ENCODE results near the gene VDAC2.
"Not testable (repeated sequence)": the region's sequence is repeated elsewhere in the genome, so short reads cannot be mapped to it uniquely, and the experiment has no call there.

VDAC2 gene

DNA sequence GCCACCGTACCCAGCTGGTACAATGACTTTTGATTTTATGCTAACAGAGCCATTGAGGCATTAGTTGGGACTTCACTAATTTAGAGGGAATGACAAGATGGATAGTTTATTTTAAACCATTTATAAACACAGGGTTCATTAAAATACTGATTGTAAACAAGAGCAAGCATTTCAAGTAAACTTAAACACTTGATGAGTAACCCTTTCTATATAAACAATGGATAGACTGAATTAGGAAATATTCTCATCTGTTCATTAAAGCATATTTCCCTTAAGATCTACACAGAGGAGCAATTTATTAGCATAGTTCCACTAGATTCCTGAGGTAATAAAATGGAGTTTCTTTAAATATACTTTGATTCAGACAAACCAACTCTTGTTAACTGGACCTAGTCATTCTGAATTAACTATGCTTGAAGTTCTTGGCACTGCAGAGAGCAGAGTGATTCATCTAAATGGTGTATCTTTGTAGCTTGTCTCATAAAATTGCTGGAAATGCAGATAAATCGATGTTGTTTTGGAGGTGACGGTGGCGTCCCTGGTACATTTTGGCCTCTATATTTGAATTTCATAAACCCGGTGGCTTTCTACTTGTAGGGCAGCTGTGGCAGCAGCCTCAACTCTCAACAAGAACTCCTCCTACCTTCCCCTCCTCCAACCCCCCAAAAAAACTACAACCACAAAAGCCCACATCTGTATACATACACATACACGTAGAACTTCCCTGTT is 15.4 kb upstream of the VDAC2 start:
- no peak overlapping the region for H3K4me3 ChIP-seq (ENCODE audit: low read depth, low read length)
- peak; percentile 76 for DNase-seq (ENCODE audit: low read depth, low spot score)
- POLR2A ChIA-PET = interaction anchor here (0.8 to 1.4 kb wide), 2 partner anchors 9 to 40 kb away, joined by 3 to 4 read pairs; no protein-coding TSS in a partner anchor
- no peak for TF ChIP-seq CTCF (IDR thresholded peaks at IDR 0.05; ENCODE audit: insufficient read depth, low read length, missing control alignments)
- CTCF ChIA-PET = interaction anchor here (1.0 to 3.9 kb wide), 5 partner anchors 10 to 40 kb away, joined by 3 to 28 read pairs (median 4); partner anchors contain the start of gene COMTD1

GRCh38 chr10:75197066-75197465 is 13.5 kb upstream of the VDAC2 start:
- ChIA-PET POLR2A (no interaction called here), CTCF (interaction anchor here (1.2 to 7.0 kb wide), 6 partner anchors 8 to 61 kb away, joined by 3 to 42 read pairs (median 4); partner anchors contain the start of gene VDAC2)
- DNase-seq (ENCODE audit: low read depth, low spot score) = no peak
- no peak for TF ChIP-seq CTCF (IDR thresholded peaks at IDR 0.05; ENCODE audit: insufficient read depth, low read length, missing control alignments)
- no peak overlapping the region for H3K4me3 ChIP-seq (ENCODE audit: low read depth, low read length)

- POLR2A ChIA-PET = no interaction called here
- H3K4me3 ChIP-seq (ENCODE audit: low read depth, low read length) = no peak overlapping the region
Observed at GRCh38 chr10:75197906-75198305, 12.7 kb upstream of the VDAC2 start.

DNA sequence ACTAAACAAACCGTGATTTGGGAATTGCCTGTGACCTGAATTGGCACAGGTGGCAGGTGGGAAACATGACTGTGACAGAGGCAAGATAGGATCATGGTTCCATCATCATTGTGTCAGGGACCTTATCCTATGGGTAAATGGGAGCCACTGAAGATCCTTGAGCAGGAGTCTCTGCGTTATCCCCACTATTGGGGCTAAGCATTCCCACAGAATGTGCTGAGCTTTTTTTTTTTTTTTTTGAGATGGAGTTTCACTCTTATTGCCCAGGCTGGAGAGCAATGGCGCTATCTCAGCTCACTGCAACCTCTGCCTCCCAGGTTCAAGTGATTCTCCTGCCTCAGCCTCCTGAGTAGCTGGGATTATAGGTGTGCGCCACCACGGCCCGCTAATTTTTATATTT is 10.6 kb upstream of the VDAC2 start:
- POLR2A ChIA-PET; H3K4me3 ChIP-seq (ENCODE audit: low read depth, low read length); DNase-seq (ENCODE audit: low read depth, low spot score): not testable (repeated sequence)
- CTCF ChIA-PET = interaction anchor here (1.2 to 7.0 kb wide), 3 partner anchors 10 to 36 kb away, joined by 3 to 42 read pairs (median 4); partner anchors contain the start of gene COMTD1

More at GRCh38 chr10:75197906-75198305, 12.7 kb upstream of the VDAC2 start:
- no peak for DNase-seq (ENCODE audit: low read depth, low spot score)
- no peak for TF ChIP-seq CTCF (IDR thresholded peaks at IDR 0.05; ENCODE audit: insufficient read depth, low read length, missing control alignments)
- CTCF ChIA-PET = interaction anchor here (1.2 to 7.0 kb wide), 3 partner anchors 10 to 62 kb away, joined by 3 to 42 read pairs (median 3); no protein-coding TSS in a partner anchor

- TF ChIP-seq CTCF (IDR thresholded peaks at IDR 0.05; ENCODE audit: insufficient read depth, low read length, missing control alignments) = no peak
- ChIA-PET POLR2A (interaction anchor here (0.6 kb wide), 1 partner anchor 23 kb away, joined by 3 read pairs; no protein-coding TSS in a partner anchor), CTCF (interaction anchor here (7.0 kb wide), 1 partner anchor 14 kb away, joined by 42 read pairs; no protein-coding TSS in a partner anchor)
- DNase-seq (ENCODE audit: low read depth, low spot score) = no peak
- H3K4me3 ChIP-seq (ENCODE audit: low read depth, low read length) = no peak overlapping the region
Observed at GRCh38 chr10:75201793-75202307, 8.7 kb upstream of the VDAC2 start.

GRCh38 chr10:75202321-75203045 is 8.1 kb upstream of the VDAC2 start:
- POLR2A ChIA-PET = no interaction called here
- no peak overlapping the region for H3K4me3 ChIP-seq (ENCODE audit: low read depth, low read length)
- TF ChIP-seq CTCF (IDR thresholded peaks at IDR 0.05; ENCODE audit: insufficient read depth, low read length, missing control alignments) = no peak
- CTCF ChIA-PET = interaction anchor here (3.0 to 7.0 kb wide), 3 partner anchors 14 to 33 kb away, joined by 8 to 42 read pairs (median 26); partner anchors contain the start of gene COMTD1
- no peak for DNase-seq (ENCODE audit: low read depth, low spot score)

- H3K4me3 ChIP-seq (ENCODE audit: low read depth, low read length); DNase-seq (ENCODE audit: low read depth, low spot score); POLR2A ChIA-PET: not testable (repeated sequence)
- CTCF ChIA-PET = interaction anchor here (3.0 to 5.7 kb wide), 3 partner anchors 16 to 33 kb away, joined by 8 to 26 read pairs (median 23); partner anchors contain the start of gene COMTD1
Observed at GRCh38 chr10:75203046-75203620, 7.5 kb upstream of the VDAC2 start.
